Measurements from ENCODE around the gene TDRD10.

DNA sequence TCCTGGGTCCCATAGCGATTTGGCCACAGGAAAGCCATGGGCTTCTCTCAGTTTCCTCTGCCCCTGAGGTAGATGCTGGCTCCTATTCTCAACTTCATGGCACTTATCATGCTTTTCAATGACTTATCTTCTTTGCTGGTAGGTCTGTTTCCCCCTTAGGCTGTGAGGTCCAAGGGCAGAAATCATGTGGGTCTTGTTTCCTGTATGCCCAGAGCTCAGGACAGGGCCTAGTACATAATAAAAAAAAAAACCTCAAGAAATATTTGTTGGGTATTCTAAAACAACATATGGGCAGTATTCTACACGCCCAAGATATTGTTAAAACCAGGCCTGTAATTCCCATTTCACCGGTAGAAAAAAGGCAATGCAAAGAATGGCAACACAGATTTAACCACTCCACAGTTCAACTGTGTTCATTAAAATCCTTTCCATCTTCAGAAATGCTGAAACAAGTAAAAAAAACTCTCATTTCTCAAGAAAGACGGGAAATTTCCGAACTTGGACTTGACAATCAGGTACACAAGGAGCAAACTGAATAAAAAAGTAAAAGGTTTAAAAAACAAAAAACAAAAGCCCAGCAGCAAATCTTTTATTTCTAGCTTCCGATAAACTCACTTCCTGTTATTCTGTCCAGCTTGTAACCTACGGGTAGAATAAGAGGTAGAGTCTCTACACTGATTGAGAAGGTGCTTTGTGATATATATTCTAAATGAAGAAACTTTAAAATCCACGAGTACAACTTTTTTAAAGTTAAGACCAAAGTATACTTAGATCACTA lies 6.3 kb upstream of the TDRD10 start:
- TF ChIP-seq, protein P1, sequence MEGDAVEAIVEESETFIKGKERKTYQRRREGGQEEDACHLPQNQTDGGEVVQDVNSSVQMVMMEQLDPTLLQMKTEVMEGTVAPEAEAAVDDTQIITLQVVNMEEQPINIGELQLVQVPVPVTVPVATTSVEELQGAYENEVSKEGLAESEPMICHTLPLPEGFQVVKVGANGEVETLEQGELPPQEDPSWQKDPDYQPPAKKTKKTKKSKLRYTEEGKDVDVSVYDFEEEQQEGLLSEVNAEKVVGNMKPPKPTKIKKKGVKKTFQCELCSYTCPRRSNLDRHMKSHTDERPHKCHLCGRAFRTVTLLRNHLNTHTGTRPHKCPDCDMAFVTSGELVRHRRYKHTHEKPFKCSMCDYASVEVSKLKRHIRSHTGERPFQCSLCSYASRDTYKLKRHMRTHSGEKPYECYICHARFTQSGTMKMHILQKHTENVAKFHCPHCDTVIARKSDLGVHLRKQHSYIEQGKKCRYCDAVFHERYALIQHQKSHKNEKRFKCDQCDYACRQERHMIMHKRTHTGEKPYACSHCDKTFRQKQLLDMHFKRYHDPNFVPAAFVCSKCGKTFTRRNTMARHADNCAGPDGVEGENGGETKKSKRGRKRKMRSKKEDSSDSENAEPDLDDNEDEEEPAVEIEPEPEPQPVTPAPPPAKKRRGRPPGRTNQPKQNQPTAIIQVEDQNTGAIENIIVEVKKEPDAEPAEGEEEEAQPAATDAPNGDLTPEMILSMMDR (IDR thresholded peaks at IDR 0.05): no peak
- no peak for TF ChIP-seq POLR2A (IDR thresholded peaks at IDR 0.05)

All from lower leg skin (tissue), 3 donors.